WTC11 (cell line): Measurements from ENCODE around the gene TYMS. TPM values are rescaled to one million over a fixed set of nuclear protein-coding genes. Genes with fewer than 3 reads are reported as not detected.

Experiments used
- ATAC-seq: fragments of 200-7000 bp; cut with Tn5 transposase; 2 replicates; pipeline ENCODE4 v1.10.0; 2021; ENCODE audit warnings: mild to moderate bottlenecking, moderate library complexity
- CTCF ChIA-PET: fragments of 300-600 bp; sonication (Branson Sonifier 250); formaldehyde crosslinking; loops from one replicate; lab custom pipeline; 2021; ENCODE audit warnings: antibody characterized with exemption; lab: Charles Lee
- POLR2A ChIA-PET: fragments of 350-600 bp; sonication (Branson Sonifier 250); formaldehyde crosslinking; loops from one replicate; lab custom pipeline; 2021; ENCODE audit warnings: antibody characterized with exemption; lab: Charles Lee
- DNase-seq: peaks from one replicate; pipeline ENCODE4 v3.0.0; 2021; ENCODE audit warnings: low spot score
- H3K27ac Mint-ChIP-seq: 2 replicates; pipeline ENCODE4 v1.8.0; 2021; ENCODE audit warnings: mixed read lengths
- H3K27me3 Mint-ChIP-seq: 2 replicates; pipeline ENCODE4 v1.8.0; 2021; ENCODE audit warnings: low read depth, mild to moderate bottlenecking, moderate library complexity, mixed read lengths
- H3K36me3 Mint-ChIP-seq: 2 replicates; pipeline ENCODE4 v1.8.0; 2021; ENCODE audit warnings: mixed read lengths
- H3K4me1 Mint-ChIP-seq: 2 replicates; pipeline ENCODE4 v1.8.0; 2022; ENCODE audit warnings: mixed read lengths
- H3K4me3 Mint-ChIP-seq: 2 replicates; pipeline ENCODE4 v1.8.0; 2021; ENCODE audit warnings: mild to moderate bottlenecking, moderate library complexity, mixed read lengths
- H3K9me3 Mint-ChIP-seq: 2 replicates; pipeline ENCODE4 v1.8.0; 2021; ENCODE audit warnings: mixed read lengths
- CREM ChIP-seq: sonication (generic); formaldehyde crosslinking; IDR thresholded peaks from 2 replicates; pipeline ENCODE4 v1.8.1; 2022; ENCODE audit warnings: mild to moderate bottlenecking, missing genetic modification reagents, moderate library complexity
- ESRRA ChIP-seq: sonication (generic); formaldehyde crosslinking; IDR thresholded peaks from 2 replicates; pipeline ENCODE4 v1.8.1; 2022; ENCODE audit warnings: mild to moderate bottlenecking, missing genetic modification reagents, borderline replicate concordance
- GTF2I ChIP-seq: fragments of 250-450 bp; sonication (Bioruptor Pico); conservative IDR thresholded peaks from 2 replicates; pipeline ENCODE4 v1.4.0; 2021; ENCODE audit warnings: mild to moderate bottlenecking
- IRF2 ChIP-seq: sonication (generic); formaldehyde crosslinking; IDR thresholded peaks from 2 replicates; pipeline ENCODE4 v1.8.0; 2022; ENCODE audit warnings: low read depth, missing genetic modification reagents, borderline replicate concordance
- NR2C2 ChIP-seq: sonication (generic); formaldehyde crosslinking; IDR thresholded peaks from 2 replicates; pipeline ENCODE4 v1.8.0; 2022; ENCODE audit warnings: mild to moderate bottlenecking, missing genetic modification reagents
- PRRX2 ChIP-seq: fragments of 250-450 bp; sonication (Bioruptor Pico); IDR thresholded peaks from 2 replicates; pipeline ENCODE4 v1.8.0; 2021; ENCODE audit warnings: mild to moderate bottlenecking
- SMAD4 ChIP-seq: sonication (generic); formaldehyde crosslinking; IDR thresholded peaks from 2 replicates; pipeline ENCODE4 v1.8.0; 2022; ENCODE audit warnings: mild to moderate bottlenecking, missing genetic modification reagents
- ZNF138 ChIP-seq: sonication (generic); formaldehyde crosslinking; conservative IDR thresholded peaks from 2 replicates; pipeline ENCODE4 v1.8.1; 2022; ENCODE audit warnings: mild to moderate bottlenecking, moderate library complexity, missing genetic modification reagents
- ZNF232 ChIP-seq: sonication (generic); formaldehyde crosslinking; IDR thresholded peaks from 2 replicates; pipeline ENCODE4 v1.8.0; 2022; ENCODE audit warnings: mild to moderate bottlenecking, missing genetic modification reagents
- ZNF423 ChIP-seq: fragments of 250-450 bp; sonication (Bioruptor Pico); IDR thresholded peaks from 2 replicates; pipeline ENCODE4 v2.1.2; 2022; ENCODE audit warnings: mild to moderate bottlenecking, moderate library complexity
- total RNA-seq: library from RNA; stranded (reverse); gene quantifications from 3 replicates; pipeline ENCODE4 v1.2.3, GENCODE V29; 2021
- TF ChIP-seq, protein P1 (sequence below): fragments of 250-450 bp; sonication (Bioruptor Pico); IDR thresholded peaks from 2 replicates; pipeline ENCODE4 v2.1.2; 2022; ENCODE audit warnings: mild to moderate bottlenecking, moderate library complexity
- TF ChIP-seq, protein P2 (sequence below): sonication (generic); formaldehyde crosslinking; IDR thresholded peaks from 2 replicates; pipeline ENCODE4 v1.8.1; 2023; ENCODE audit warnings: mild to moderate bottlenecking, missing genetic modification reagents, moderate library complexity
- TF ChIP-seq, protein P3 (sequence below): sonication (generic); formaldehyde crosslinking; IDR thresholded peaks from 2 replicates; pipeline ENCODE4 v1.8.1; 2022; ENCODE audit warnings: low read depth, missing genetic modification reagents, borderline replicate concordance
- TF ChIP-seq, protein P4 (sequence below): sonication (generic); formaldehyde crosslinking; IDR thresholded peaks from 2 replicates; pipeline ENCODE4 v1.8.1; 2022; ENCODE audit warnings: mild to moderate bottlenecking, moderate library complexity, missing genetic modification reagents
- TF ChIP-seq, protein P5 (sequence below): sonication (generic); formaldehyde crosslinking; IDR thresholded peaks from 2 replicates; pipeline ENCODE4 v1.8.0; 2023; ENCODE audit warnings: missing genetic modification reagents
- TF ChIP-seq, protein P6 (sequence below): sonication (generic); formaldehyde crosslinking; IDR thresholded peaks from 2 replicates; pipeline ENCODE4 v1.8.0; 2022; ENCODE audit warnings: mild to moderate bottlenecking, missing genetic modification reagents
- TF ChIP-seq, protein P7 (sequence below): sonication (generic); formaldehyde crosslinking; IDR thresholded peaks from 2 replicates; pipeline ENCODE4 v1.8.1; 2023; ENCODE audit warnings: mild to moderate bottlenecking, missing genetic modification reagents, borderline replicate concordance
- TF ChIP-seq, protein P8 (sequence below): fragments of 250-450 bp; sonication (Bioruptor Pico); IDR thresholded peaks from 2 replicates; pipeline ENCODE4 v1.9.0; 2021; ENCODE audit warnings: mild to moderate bottlenecking

TYMS gene
- total RNA-seq, 1 experiment from 2014 or later, result 86.4 TPM

DNA sequence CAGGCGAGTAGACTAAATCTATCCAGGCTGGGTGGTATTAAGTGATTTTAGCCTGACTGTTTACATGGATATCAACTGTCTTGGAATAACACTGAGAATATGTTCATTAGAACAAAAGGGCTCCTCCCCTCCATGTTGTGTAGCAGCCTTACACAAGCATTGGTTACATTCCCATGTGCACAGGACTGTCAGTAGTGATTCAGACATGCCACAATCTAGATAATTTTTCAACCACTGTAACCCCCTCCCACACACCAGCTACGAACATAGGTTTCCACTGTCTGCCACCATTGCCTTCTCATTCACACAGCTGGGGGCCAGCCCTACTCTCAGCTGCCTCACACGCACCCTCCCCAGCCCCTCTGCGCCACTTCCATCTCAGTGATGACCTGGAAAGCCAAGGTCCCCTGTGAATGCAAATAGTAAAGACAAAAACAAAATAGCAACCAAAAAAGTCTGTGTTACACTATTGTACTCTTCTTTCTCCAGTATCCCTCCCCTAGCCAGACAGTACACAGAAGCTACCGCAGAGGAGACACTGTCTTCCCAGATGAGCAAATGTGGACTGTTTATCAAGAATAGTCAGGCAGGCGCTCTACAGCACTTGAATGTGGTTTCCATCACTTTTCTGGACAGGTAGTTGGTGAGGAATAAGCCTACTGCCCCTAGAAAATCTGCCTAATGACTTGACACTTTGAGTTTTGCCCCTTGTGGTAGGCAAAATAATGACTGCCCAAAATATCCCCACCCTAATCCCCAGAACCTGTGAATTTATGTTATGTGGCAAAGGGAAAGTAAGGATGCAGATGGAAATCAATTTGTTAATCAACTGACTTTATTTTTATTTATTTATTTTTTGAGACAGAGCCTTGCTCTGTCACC lies 27.9 kb upstream of the TYMS start:
- peaks cover 10% of the 10 kb centered on the region for H3K9me3 Mint-ChIP-seq
- TF ChIP-seq, protein P1, sequence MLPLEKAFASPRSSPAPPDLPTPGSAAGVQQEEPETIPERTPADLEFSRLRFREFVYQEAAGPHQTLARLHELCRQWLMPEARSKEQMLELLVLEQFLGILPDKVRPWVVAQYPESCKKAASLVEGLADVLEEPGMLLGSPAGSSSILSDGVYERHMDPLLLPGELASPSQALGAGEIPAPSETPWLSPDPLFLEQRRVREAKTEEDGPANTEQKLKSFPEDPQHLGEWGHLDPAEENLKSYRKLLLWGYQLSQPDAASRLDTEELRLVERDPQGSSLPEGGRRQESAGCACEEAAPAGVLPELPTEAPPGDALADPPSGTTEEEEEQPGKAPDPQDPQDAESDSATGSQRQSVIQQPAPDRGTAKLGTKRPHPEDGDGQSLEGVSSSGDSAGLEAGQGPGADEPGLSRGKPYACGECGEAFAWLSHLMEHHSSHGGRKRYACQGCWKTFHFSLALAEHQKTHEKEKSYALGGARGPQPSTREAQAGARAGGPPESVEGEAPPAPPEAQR (CRISPR knock-in tag), result no peak
- TF ChIP-seq IRF2 (CRISPR knock-in tag), result no peak
- TF ChIP-seq, protein P2, sequence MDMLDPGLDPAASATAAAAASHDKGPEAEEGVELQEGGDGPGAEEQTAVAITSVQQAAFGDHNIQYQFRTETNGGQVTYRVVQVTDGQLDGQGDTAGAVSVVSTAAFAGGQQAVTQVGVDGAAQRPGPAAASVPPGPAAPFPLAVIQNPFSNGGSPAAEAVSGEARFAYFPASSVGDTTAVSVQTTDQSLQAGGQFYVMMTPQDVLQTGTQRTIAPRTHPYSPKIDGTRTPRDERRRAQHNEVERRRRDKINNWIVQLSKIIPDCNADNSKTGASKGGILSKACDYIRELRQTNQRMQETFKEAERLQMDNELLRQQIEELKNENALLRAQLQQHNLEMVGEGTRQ (CRISPR knock-in tag), result no peak
- no peak for TF ChIP-seq ZNF232 (CRISPR knock-in tag)
- TF ChIP-seq, protein P3, sequence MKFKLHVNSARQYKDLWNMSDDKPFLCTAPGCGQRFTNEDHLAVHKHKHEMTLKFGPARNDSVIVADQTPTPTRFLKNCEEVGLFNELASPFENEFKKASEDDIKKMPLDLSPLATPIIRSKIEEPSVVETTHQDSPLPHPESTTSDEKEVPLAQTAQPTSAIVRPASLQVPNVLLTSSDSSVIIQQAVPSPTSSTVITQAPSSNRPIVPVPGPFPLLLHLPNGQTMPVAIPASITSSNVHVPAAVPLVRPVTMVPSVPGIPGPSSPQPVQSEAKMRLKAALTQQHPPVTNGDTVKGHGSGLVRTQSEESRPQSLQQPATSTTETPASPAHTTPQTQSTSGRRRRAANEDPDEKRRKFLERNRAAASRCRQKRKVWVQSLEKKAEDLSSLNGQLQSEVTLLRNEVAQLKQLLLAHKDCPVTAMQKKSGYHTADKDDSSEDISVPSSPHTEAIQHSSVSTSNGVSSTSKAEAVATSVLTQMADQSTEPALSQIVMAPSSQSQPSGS (CRISPR knock-in tag), result no peak
- TF ChIP-seq, protein P4, sequence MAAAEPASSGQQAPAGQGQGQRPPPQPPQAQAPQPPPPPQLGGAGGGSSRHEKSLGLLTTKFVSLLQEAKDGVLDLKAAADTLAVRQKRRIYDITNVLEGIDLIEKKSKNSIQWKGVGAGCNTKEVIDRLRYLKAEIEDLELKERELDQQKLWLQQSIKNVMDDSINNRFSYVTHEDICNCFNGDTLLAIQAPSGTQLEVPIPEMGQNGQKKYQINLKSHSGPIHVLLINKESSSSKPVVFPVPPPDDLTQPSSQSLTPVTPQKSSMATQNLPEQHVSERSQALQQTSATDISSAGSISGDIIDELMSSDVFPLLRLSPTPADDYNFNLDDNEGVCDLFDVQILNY (CRISPR knock-in tag), result no peak
- TF ChIP-seq SMAD4 (CRISPR knock-in tag), result no peak
- TF ChIP-seq, protein P5, sequence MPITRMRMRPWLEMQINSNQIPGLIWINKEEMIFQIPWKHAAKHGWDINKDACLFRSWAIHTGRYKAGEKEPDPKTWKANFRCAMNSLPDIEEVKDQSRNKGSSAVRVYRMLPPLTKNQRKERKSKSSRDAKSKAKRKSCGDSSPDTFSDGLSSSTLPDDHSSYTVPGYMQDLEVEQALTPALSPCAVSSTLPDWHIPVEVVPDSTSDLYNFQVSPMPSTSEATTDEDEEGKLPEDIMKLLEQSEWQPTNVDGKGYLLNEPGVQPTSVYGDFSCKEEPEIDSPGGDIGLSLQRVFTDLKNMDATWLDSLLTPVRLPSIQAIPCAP (CRISPR knock-in tag), result no peak
- TF ChIP-seq, protein P6, sequence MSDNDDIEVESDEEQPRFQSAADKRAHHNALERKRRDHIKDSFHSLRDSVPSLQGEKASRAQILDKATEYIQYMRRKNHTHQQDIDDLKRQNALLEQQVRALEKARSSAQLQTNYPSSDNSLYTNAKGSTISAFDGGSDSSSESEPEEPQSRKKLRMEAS (CRISPR knock-in tag), result no peak
- TF ChIP-seq, all 79 proteins: peak for 0
- DNase-seq (no peak), ATAC-seq (peak; percentile 51)
- H3K27me3 Mint-ChIP-seq, result no peaks in the 10 kb centered on the region
- POLR2A ChIA-PET, result no interaction called here
- no peak overlapping the region for H3K27ac Mint-ChIP-seq
- H3K4me1 Mint-ChIP-seq, result peaks cover 23% of the 10 kb centered on the region
- CTCF ChIA-PET, result interaction anchor here (0.9 to 1.7 kb wide), 4 partner anchors 8 to 210 kb away, joined by 3 to 5 read pairs (median 4); no protein-coding TSS in a partner anchor
- H3K36me3 Mint-ChIP-seq, result no peaks in the 10 kb centered on the region; the same call in 1 of the 2 replicates
- H3K4me3 Mint-ChIP-seq, result no peak overlapping the region

DNA sequence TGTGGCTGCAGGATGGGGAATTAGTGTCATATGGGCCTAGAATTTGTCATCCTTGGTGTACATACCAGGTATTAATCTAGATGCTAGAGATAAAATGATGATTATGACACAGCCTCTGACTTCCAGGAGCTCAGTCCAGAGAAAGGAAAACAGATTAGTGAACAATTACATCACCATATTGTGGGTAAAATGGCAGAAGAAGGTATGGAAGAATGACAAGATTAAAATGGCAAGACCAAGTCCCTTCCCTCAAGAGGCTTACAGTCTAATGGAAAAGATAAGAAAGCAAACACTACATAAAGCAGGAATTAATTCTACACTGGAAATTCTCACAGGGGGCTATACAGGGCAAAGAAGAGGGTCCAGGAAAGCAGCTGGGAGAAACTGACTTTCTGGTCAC lies 25.9 kb upstream of the TYMS start:
- H3K9me3 Mint-ChIP-seq, result peaks cover 10% of the 10 kb centered on the region
- CTCF ChIA-PET, result interaction anchor here (1.6 kb wide), 1 partner anchor 26 kb away, joined by 9 read pairs; the partner anchor contains the start of gene TYMS
- no peaks in the 10 kb centered on the region; the same call in 1 of the 2 replicates for H3K36me3 Mint-ChIP-seq
- H3K4me3 Mint-ChIP-seq, result no peak overlapping the region
- TF ChIP-seq NR2C2 (CRISPR knock-in tag) (no peak), ESRRA (no peak), ZNF138 (CRISPR knock-in tag) (no peak), GTF2I (CRISPR knock-in tag) (no peak), CREM (CRISPR knock-in tag) (no peak), ZNF423 (CRISPR knock-in tag) (no peak), PRRX2 (CRISPR knock-in tag) (no peak)
- TF ChIP-seq, protein P7, sequence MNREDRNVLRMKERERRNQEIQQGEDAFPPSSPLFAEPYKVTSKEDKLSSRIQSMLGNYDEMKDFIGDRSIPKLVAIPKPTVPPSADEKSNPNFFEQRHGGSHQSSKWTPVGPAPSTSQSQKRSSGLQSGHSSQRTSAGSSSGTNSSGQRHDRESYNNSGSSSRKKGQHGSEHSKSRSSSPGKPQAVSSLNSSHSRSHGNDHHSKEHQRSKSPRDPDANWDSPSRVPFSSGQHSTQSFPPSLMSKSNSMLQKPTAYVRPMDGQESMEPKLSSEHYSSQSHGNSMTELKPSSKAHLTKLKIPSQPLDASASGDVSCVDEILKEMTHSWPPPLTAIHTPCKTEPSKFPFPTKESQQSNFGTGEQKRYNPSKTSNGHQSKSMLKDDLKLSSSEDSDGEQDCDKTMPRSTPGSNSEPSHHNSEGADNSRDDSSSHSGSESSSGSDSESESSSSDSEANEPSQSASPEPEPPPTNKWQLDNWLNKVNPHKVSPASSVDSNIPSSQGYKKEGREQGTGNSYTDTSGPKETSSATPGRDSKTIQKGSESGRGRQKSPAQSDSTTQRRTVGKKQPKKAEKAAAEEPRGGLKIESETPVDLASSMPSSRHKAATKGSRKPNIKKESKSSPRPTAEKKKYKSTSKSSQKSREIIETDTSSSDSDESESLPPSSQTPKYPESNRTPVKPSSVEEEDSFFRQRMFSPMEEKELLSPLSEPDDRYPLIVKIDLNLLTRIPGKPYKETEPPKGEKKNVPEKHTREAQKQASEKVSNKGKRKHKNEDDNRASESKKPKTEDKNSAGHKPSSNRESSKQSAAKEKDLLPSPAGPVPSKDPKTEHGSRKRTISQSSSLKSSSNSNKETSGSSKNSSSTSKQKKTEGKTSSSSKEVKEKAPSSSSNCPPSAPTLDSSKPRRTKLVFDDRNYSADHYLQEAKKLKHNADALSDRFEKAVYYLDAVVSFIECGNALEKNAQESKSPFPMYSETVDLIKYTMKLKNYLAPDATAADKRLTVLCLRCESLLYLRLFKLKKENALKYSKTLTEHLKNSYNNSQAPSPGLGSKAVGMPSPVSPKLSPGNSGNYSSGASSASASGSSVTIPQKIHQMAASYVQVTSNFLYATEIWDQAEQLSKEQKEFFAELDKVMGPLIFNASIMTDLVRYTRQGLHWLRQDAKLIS (CRISPR knock-in tag), result no peak
- TF ChIP-seq, protein P8, sequence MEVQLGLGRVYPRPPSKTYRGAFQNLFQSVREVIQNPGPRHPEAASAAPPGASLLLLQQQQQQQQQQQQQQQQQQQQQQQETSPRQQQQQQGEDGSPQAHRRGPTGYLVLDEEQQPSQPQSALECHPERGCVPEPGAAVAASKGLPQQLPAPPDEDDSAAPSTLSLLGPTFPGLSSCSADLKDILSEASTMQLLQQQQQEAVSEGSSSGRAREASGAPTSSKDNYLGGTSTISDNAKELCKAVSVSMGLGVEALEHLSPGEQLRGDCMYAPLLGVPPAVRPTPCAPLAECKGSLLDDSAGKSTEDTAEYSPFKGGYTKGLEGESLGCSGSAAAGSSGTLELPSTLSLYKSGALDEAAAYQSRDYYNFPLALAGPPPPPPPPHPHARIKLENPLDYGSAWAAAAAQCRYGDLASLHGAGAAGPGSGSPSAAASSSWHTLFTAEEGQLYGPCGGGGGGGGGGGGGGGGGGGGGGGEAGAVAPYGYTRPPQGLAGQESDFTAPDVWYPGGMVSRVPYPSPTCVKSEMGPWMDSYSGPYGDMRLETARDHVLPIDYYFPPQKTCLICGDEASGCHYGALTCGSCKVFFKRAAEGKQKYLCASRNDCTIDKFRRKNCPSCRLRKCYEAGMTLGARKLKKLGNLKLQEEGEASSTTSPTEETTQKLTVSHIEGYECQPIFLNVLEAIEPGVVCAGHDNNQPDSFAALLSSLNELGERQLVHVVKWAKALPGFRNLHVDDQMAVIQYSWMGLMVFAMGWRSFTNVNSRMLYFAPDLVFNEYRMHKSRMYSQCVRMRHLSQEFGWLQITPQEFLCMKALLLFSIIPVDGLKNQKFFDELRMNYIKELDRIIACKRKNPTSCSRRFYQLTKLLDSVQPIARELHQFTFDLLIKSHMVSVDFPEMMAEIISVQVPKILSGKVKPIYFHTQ, result no peak
- TF ChIP-seq, all 79 proteins: peak for 0
- H3K27ac Mint-ChIP-seq, result no peak overlapping the region
- peaks cover 28% of the 10 kb centered on the region for H3K4me1 Mint-ChIP-seq
- H3K27me3 Mint-ChIP-seq, result no peaks in the 10 kb centered on the region
- no peak for DNase-seq
- ATAC-seq, result no peak
- POLR2A ChIA-PET, result no interaction called here
